DOHH2 (cell line): ENCODE data around the gene GTF3C1.

Source experiments
- H3F3A ChIP-seq: fragments of 200-600 bp; sonication (generic), shearing (Covaris generic); 2 replicates; pipeline ENCODE4 v1.6.0; 2016; ENCODE audit warnings: antibody characterized with exemption, mild to moderate bottlenecking; ENCODE audit not compliant: control insufficient read depth, insufficient read depth
- H3K27ac ChIP-seq: fragments of 200-600 bp; sonication (generic); 2 replicates; pipeline ENCODE4 v1.5.1; 2014; ENCODE audit warnings: low read depth, mild to moderate bottlenecking, low read length, moderate library complexity
- H3K27me3 ChIP-seq: fragments of 200-600 bp; sonication (generic); 2 replicates; pipeline ENCODE4 v1.6.1; 2014; ENCODE audit warnings: mild to moderate bottlenecking, low read length, mixed read lengths; ENCODE audit not compliant: control insufficient read depth
- H3K36me3 ChIP-seq: fragments of 200-600 bp; sonication (generic); 2 replicates; pipeline ENCODE4 v1.6.1; 2014; ENCODE audit warnings: mild to moderate bottlenecking, low read length, moderate library complexity, mixed read lengths; ENCODE audit not compliant: control insufficient read depth
- H3K4me1 ChIP-seq: fragments of 200-600 bp; sonication (generic); 2 replicates; pipeline ENCODE4 v1.6.1; 2014; ENCODE audit warnings: mild to moderate bottlenecking, low read length, mixed read lengths; ENCODE audit not compliant: control insufficient read depth
- H3K4me2 ChIP-seq: fragments of 200-600 bp; sonication (generic); 2 replicates; pipeline ENCODE4 v1.6.0; 2014; ENCODE audit warnings: mild to moderate bottlenecking, low read length, moderate library complexity
- H3K4me3 ChIP-seq: fragments of 200-600 bp; sonication (generic); 2 replicates; pipeline ENCODE4 v1.5.1; 2014; ENCODE audit warnings: mild to moderate bottlenecking, low read length, mixed read lengths
- H3K79me2 ChIP-seq: fragments of 200-600 bp; sonication (generic); 2 replicates; pipeline ENCODE4 v1.6.1; 2014; ENCODE audit warnings: mild to moderate bottlenecking, low read length, mixed read lengths; ENCODE audit not compliant: control insufficient read depth
- H3K9me2 ChIP-seq: fragments of 200-600 bp; sonication (generic); replicated peaks from 2 replicates; pipeline ENCODE4 v1.6.1; 2014; ENCODE audit warnings: mild to moderate bottlenecking, low read length, mixed read lengths; ENCODE audit not compliant: control insufficient read depth
- H3K9me3 ChIP-seq: fragments of 200-600 bp; sonication (generic); 2 replicates; pipeline ENCODE4 v1.6.1; 2014; ENCODE audit warnings: antibody characterized with exemption, low read length, mixed read lengths; ENCODE audit not compliant: control insufficient read depth, insufficient read depth
- H4K20me1 ChIP-seq: fragments of 200-600 bp; sonication (generic); 2 replicates; pipeline ENCODE4 v1.6.0; 2014; ENCODE audit warnings: low read depth, mild to moderate bottlenecking, antibody characterized with exemption, low read length, moderate library complexity; ENCODE audit not compliant: control insufficient read depth, insufficient read depth
- EZH2phosphoT487 ChIP-seq: fragments of 200-600 bp; sonication (generic); IDR thresholded peaks from 2 replicates; pipeline ENCODE4 v1.6.1; 2017; ENCODE audit warnings: borderline replicate concordance, mild to moderate bottlenecking, antibody characterized with exemption, low read length, moderate library complexity, mixed read lengths
- TF ChIP-seq, protein P1 (sequence below): fragments of 200-600 bp; sonication (generic); IDR thresholded peaks from one replicate; pipeline ENCODE4 v1.5.1; 2014; ENCODE audit warnings: antibody characterized with exemption, mild to moderate bottlenecking, low read depth, low read length; ENCODE audit not compliant: poor library complexity, severe bottlenecking

Gene GTF3C1

DNA sequence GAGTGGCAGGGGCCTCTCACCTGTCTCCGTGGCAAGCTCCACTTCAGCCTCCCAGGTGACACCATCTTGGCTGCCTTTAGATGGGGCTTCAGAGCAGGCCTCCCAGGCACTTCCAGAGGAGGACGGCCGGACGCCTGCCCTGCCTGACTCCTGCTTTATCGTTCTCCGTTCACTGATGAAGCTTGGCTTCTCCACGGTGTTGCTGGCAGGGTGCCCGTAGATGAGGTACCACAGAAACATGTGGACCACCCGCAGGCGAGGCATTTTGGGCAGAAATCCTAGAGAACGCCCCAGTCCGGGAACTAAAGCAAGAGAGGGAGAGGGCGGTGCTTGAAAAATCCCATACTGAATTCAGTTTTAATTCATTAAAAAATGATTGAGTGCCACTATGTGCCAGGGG, 54.5 kb downstream of the GTF3C1 start:
- H3K27me3 ChIP-seq = no peaks in the 10 kb centered on the region
- H3K4me3 ChIP-seq = no peak overlapping the region
- no peaks in the 10 kb centered on the region for H3K79me2 ChIP-seq
- H3K9me3 ChIP-seq = no peaks in the 10 kb centered on the region
- H3K36me3 ChIP-seq = peaks cover 55% of the 10 kb centered on the region
- no peaks in the 10 kb centered on the region for H4K20me1 ChIP-seq
- no peaks in the 10 kb centered on the region for H3K4me1 ChIP-seq
- H3K9me2 ChIP-seq = no peaks in the 10 kb centered on the region
- no peak overlapping the region for H3K4me2 ChIP-seq
- H3F3A ChIP-seq = no peaks in the 10 kb centered on the region
- TF ChIP-seq, protein P1, sequence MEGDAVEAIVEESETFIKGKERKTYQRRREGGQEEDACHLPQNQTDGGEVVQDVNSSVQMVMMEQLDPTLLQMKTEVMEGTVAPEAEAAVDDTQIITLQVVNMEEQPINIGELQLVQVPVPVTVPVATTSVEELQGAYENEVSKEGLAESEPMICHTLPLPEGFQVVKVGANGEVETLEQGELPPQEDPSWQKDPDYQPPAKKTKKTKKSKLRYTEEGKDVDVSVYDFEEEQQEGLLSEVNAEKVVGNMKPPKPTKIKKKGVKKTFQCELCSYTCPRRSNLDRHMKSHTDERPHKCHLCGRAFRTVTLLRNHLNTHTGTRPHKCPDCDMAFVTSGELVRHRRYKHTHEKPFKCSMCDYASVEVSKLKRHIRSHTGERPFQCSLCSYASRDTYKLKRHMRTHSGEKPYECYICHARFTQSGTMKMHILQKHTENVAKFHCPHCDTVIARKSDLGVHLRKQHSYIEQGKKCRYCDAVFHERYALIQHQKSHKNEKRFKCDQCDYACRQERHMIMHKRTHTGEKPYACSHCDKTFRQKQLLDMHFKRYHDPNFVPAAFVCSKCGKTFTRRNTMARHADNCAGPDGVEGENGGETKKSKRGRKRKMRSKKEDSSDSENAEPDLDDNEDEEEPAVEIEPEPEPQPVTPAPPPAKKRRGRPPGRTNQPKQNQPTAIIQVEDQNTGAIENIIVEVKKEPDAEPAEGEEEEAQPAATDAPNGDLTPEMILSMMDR = no peak
- TF ChIP-seq EZH2phosphoT487 = no peak
- H3K27ac ChIP-seq = no peak overlapping the region

DNA sequence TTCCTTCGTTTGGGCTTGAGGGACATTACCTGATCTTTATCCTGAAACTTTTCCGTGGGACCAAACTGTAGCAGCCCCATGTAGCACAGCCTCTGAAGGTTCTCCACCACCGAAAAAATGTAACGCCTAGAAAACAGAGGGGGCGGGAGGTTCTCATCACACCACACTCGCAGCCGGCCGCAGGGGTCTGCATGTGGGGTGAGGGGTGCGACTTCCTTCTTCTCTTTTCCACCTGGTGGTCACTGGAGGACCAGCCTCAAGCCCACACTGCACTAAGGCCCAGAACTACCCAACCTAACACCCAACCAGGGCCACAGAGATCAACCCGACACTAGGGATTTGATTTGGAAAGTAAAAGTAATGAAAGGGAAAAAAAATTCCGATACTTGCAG, 57.1 kb downstream of the GTF3C1 start:
- no peaks in the 10 kb centered on the region for H3K9me2 ChIP-seq
- H3K27me3 ChIP-seq = no peaks in the 10 kb centered on the region
- H3K79me2 ChIP-seq = no peaks in the 10 kb centered on the region
- no peak overlapping the region for H3K27ac ChIP-seq
- TF ChIP-seq EZH2phosphoT487 = no peak
- TF ChIP-seq, protein P1 = no peak
- H4K20me1 ChIP-seq = 0 out of 2 replicates have a peak, but pooled peaks cover 4% of the 10 kb centered on the region
- H3F3A ChIP-seq = no peaks in the 10 kb centered on the region
- no peaks in the 10 kb centered on the region for H3K4me1 ChIP-seq
- H3K9me3 ChIP-seq = no peaks in the 10 kb centered on the region
- H3K4me3 ChIP-seq = no peak overlapping the region
- peaks cover 56% of the 10 kb centered on the region for H3K36me3 ChIP-seq
- no peak overlapping the region for H3K4me2 ChIP-seq

DNA sequence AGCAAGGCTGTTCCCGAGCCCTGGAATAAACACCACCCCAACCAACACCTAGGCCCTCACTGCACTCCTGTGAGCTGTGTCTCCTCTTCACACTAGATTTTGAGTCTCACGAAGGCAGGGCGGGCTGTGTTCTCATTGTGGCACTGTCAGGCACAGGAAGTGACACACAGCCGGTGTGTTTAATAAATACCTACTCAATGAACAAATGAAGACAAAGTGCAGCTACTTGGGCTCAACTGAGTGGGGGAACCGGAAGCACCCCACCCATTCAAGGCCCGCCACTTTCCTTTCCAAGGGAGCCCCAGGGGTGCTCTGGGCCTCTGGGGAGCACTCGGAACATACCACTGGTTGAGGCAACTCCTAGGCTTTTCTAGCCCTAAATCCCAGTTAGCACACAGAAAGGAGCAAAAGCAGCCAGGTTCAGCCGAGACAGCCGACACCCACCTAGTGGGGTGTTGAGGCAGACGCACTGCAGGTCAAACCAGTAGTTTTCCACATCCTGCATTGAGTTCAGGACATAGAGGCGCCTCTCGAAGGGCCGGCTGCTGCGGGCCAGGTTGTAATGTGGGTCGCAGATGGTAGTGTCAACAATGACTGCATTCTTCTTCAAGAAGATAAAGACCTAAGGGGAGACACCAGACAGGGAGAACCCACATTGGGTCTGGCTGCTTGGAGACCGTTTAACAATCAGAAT, 57.7 kb downstream of the GTF3C1 start:
- no peaks in the 10 kb centered on the region for H3K27me3 ChIP-seq

More for the DNA sequence above, 57.7 kb downstream of the GTF3C1 start:
- Histone ChIP-seq H4K20me1 (0 out of 2 replicates have a peak, but pooled peaks cover 4% of the 10 kb centered on the region), H3K36me3 (peaks cover 54% of the 10 kb centered on the region), H3K4me3 (no peak overlapping the region), H3K4me2 (no peak overlapping the region), H3F3A (no peaks in the 10 kb centered on the region), H3K9me2 (no peaks in the 10 kb centered on the region), H3K4me1 (no peaks in the 10 kb centered on the region), H3K27ac (no peak overlapping the region), H3K79me2 (no peaks in the 10 kb centered on the region), H3K9me3 (no peaks in the 10 kb centered on the region)
- TF ChIP-seq, protein P1 = no peak
- TF ChIP-seq EZH2phosphoT487 = no peak
